HepG2 (cell line): ENCODE measurements around the gene BAIAP2L1. TPM values are rescaled to one million over a fixed set of nuclear protein-coding genes. Genes with fewer than 3 reads are reported as not detected.

ENCODE experiments used
- ATAC-seq: fragments of 200-7000 bp; cut with Tn5 transposase; 3 replicates; pipeline ENCODE4 v1.9.1; 2020; ENCODE audit warnings: mild to moderate bottlenecking, moderate library complexity
- BruUV-seq: library from RNA; stranded (reverse); fragments of 400-500 nt; replicated peaks from 2 replicates; lab custom pipeline; 2021; lab: Mats Ljungman, UMichigan
- CTCF ChIA-PET: fragments of 300-600 bp; formaldehyde crosslinking; extraction: SDS; loops from one replicate; lab custom pipeline; 2021; ENCODE audit warnings: low total read pairs, inconsistent platforms, low intra/inter-chr PET ratio; lab: Yijun Ruan, JAX
- POLR2A ChIA-PET: fragments of 350-600 bp; sonication (Branson Sonifier 250); formaldehyde crosslinking; loops from one replicate; lab custom pipeline; 2020; ENCODE audit warnings: antibody characterized with exemption, inconsistent platforms; lab: Yijun Ruan, JAX
- DNase-seq: peaks from one replicate; pipeline ENCODE4 v3.0.0-alpha.2; 2015; ENCODE audit warnings: low spot score
- FAIRE-seq: peaks from 3 replicates; lab custom pipeline; 2011; peaks lifted over from hg19 to GRCh38; lab: Jason Lieb, UNC
- H2AFZ ChIP-seq: one replicate; pipeline ENCODE4 v1.6.1; 2011; ENCODE audit warnings: low read length, inconsistent platforms
- H3K27ac ChIP-seq: fragments of 300-600 bp; 3 replicates; pipeline ENCODE4 v1.8.0; 2011; ENCODE audit warnings: mixed run types, mild to moderate bottlenecking, mixed read lengths, low read length, inconsistent platforms; ENCODE audit not compliant: insufficient read depth; ENCODE audit errors: extremely low read length
- H3K27me3 ChIP-seq, 2 experiments: fragments of 200-600 bp in 1 of 2; 2 replicates in 1 of 2; 3 replicates in 1 of 2; pipeline versions ENCODE4 v1.6.0 to v1.8.0; 2011; ENCODE audit warnings: low read length in 2 of 2, mild to moderate bottlenecking in 2 of 2, moderate library complexity in 2 of 2, inconsistent platforms in 1 of 2; ENCODE audit not compliant: insufficient read depth in 2 of 2, control insufficient read depth in 1 of 2
- H3K36me3 ChIP-seq, 2 experiments: fragments of 200-600 bp in 1 of 2; replicated peaks in 1 of 2; 2 replicates in 1 of 2; 3 replicates in 1 of 2; pipeline versions ENCODE4 v1.5.1 to v1.8.0; 2011; ENCODE audit warnings: low read length in 2 of 2, inconsistent platforms in 1 of 2; ENCODE audit not compliant: insufficient read depth in 2 of 2, control insufficient read depth in 1 of 2
- H3K4me1 ChIP-seq: 2 replicates; pipeline ENCODE4 v1.5.1; 2012; ENCODE audit warnings: low read length, inconsistent platforms; ENCODE audit not compliant: insufficient read depth
- H3K4me2 ChIP-seq: 2 replicates; pipeline ENCODE4 v1.6.0; 2011; ENCODE audit warnings: low read depth, low read length, inconsistent platforms
- H3K4me3 ChIP-seq, 3 experiments: fragments of 200-600 bp in 1 of 3; sonication (generic), shearing (Covaris generic) in 1 of 3; replicated peaks in 1 of 3; 2 replicates each; pipeline ENCODE4 v1.5.1; 2011 to 2016; ENCODE audit warnings: low read length in 3 of 3, inconsistent platforms in 2 of 3, low read depth in 2 of 3, mild to moderate bottlenecking in 2 of 3, control low read depth in 1 of 3, mixed read lengths in 1 of 3; ENCODE audit not compliant: insufficient read depth in 1 of 3
- H3K79me2 ChIP-seq: one replicate; pipeline ENCODE4 v1.6.1; 2011; ENCODE audit warnings: low read length, inconsistent platforms; ENCODE audit not compliant: insufficient read depth
- H3K9ac ChIP-seq: 2 replicates; pipeline ENCODE4 v1.6.0; 2011; ENCODE audit warnings: mild to moderate bottlenecking, low read depth, low read length, inconsistent platforms; ENCODE audit not compliant: insufficient read depth
- H3K9me3 ChIP-seq: 2 replicates; pipeline ENCODE4 v1.5.1; 2012; ENCODE audit warnings: mild to moderate bottlenecking, low read length
- H4K20me1 ChIP-seq: 2 replicates; pipeline ENCODE4 v1.6.0; 2011; ENCODE audit warnings: inconsistent platforms, mild to moderate bottlenecking, low read length, moderate library complexity; ENCODE audit not compliant: insufficient read depth
- ZNF781 ChIP-seq: sonication (generic); formaldehyde crosslinking; IDR thresholded peaks from 2 replicates; pipeline ENCODE4 v1.5.1; 2020; ENCODE audit warnings: borderline replicate concordance, mild to moderate bottlenecking, missing genetic modification reagents; ENCODE audit errors: not compliant biosample characterization
- WGBS: methylation state at CpG from one replicate; pipeline ENCODE4 v1.1.6; 2017; ENCODE audit warnings: low lambda C conversion rate; 5-methylcytosine and 5-hydroxymethylcytosine counted together
- in situ Hi-C: cut with HindIII; loops from 2 replicates; pipeline ENCODE4 v1.10.0; 2017; ENCODE audit warnings: low pct_unique_long_range_greater_than_20kb; ENCODE audit not compliant: extremely low pct_ligation_motif_present
- intact Hi-C: fragments of 100-400 bp; cut with micrococcal nuclease; formaldehyde crosslinking; loops from one replicate; pipeline ENCODE4 v1.10.0; 2022; ENCODE audit not compliant: unreplicated experiment
- polyA plus RNA-seq, 8 experiments: library from polyadenylated mRNA; depleted of rRNA in 3 of 8; stranded (reverse) in 7 of 8; unstranded in 1 of 8; fragments of >200 nt; fragmentation: Illumina TruSeq in 4 of 8; extraction: Trizol in 4 of 8; gene quantifications; 2 replicates each; pipeline versions ENCODE4 v1.2.1 to v1.2.3, GENCODE V29; 2011 to 2016; ENCODE audit warnings: low read depth in 4 of 8, missing spikeins in 1 of 8, mixed read lengths in 1 of 8; ENCODE audit not compliant: insufficient read depth in 1 of 8
- total RNA-seq, 5 experiments: library from RNA; depleted of rRNA; stranded (reverse); fragments of >200 nt; fragmentation: Illumina TruSeq; extraction: Trizol; gene quantifications; 2 replicates each; pipeline ENCODE4 v1.2.3, GENCODE V29; 2016; ENCODE audit warnings: low read depth in 1 of 5
- TF ChIP-seq, protein P1 (sequence below): sonication (generic); formaldehyde crosslinking; IDR thresholded peaks from 2 replicates; pipeline ENCODE4 v1.5.1; 2020; ENCODE audit warnings: mild to moderate bottlenecking, missing genetic modification reagents, moderate library complexity

BAIAP2L1 gene
- total and polyA plus RNA-seq, 2 of the 13 experiments (the other 11 are each of a cell fraction or from before 2014, with no cell fraction given) = 13.0 to 21.5 TPM

GRCh38 chr7:98283127-98283886 lies 117.6 kb downstream of the BAIAP2L1 start:
- no peak for ATAC-seq
- Histone ChIP-seq H4K20me1 (peaks cover 31% of the 10 kb centered on the region; the same call in 1 of the 2 replicates), H3K36me3 (peaks cover 3 to 7% of the 10 kb centered on the region in 2 experiments; a peak in 3 of 5 replicates), H3K9me3 (no peaks in the 10 kb centered on the region), H3K79me2 (peaks cover 45% of the 10 kb centered on the region), H3K27me3 (no peaks in the 10 kb centered on the region; a peak in 1 of 5 replicates), H3K4me1 (peaks cover 84% of the 10 kb centered on the region), H3K4me3 (peak overlapping the region; percentile 65 to 85 (median 77)), H3K27ac (peak overlapping the region; percentile 15), H3K9ac (peak overlapping the region; percentile 89), H2AFZ (no peak overlapping the region), H3K4me2 (peak overlapping the region; percentile 92)
- DNase-seq = no peak
- in situ Hi-C loops (loop anchor here (5.0 kb wide), 1 partner anchor 134 kb away; no protein-coding TSS in a partner anchor), intact Hi-C loops (no loop called here)
- BruUV-seq = no TSS peak
- CTCF ChIA-PET = no interaction called here
- WGBS = 60% methylated on average over 4 of the region's 19 CpGs
- no peak for FAIRE-seq
- POLR2A ChIA-PET = no interaction called here
- no peak for TF ChIP-seq ZNF781 (CRISPR knock-in tag)
- TF ChIP-seq, protein P1, sequence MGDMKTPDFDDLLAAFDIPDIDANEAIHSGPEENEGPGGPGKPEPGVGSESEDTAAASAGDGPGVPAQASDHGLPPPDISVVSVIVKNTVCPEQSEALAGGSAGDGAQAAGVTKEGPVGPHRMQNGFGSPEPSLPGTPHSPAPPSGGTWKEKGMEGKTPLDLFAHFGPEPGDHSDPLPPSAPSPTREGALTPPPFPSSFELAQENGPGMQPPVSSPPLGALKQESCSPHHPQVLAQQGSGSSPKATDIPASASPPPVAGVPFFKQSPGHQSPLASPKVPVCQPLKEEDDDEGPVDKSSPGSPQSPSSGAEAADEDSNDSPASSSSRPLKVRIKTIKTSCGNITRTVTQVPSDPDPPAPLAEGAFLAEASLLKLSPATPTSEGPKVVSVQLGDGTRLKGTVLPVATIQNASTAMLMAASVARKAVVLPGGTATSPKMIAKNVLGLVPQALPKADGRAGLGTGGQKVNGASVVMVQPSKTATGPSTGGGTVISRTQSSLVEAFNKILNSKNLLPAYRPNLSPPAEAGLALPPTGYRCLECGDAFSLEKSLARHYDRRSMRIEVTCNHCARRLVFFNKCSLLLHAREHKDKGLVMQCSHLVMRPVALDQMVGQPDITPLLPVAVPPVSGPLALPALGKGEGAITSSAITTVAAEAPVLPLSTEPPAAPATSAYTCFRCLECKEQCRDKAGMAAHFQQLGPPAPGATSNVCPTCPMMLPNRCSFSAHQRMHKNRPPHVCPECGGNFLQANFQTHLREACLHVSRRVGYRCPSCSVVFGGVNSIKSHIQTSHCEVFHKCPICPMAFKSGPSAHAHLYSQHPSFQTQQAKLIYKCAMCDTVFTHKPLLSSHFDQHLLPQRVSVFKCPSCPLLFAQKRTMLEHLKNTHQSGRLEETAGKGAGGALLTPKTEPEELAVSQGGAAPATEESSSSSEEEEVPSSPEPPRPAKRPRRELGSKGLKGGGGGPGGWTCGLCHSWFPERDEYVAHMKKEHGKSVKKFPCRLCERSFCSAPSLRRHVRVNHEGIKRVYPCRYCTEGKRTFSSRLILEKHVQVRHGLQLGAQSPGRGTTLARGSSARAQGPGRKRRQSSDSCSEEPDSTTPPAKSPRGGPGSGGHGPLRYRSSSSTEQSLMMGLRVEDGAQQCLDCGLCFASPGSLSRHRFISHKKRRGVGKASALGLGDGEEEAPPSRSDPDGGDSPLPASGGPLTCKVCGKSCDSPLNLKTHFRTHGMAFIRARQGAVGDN (CRISPR knock-in tag) = peak; percentile 9; the same call in 1 of the 2 replicates
